GM12801 (cell line): ENCODE measurements around the gene COL4A2.

Source experiments
- TF ChIP-seq, protein P1 (sequence below): IDR thresholded peaks from one replicate; pipeline ENCODE4 v1.5.1; 2011; ENCODE audit warnings: control low read depth; ENCODE audit not compliant: insufficient read length; ENCODE audit errors: extremely low read depth

The COL4A2 gene

DNA sequence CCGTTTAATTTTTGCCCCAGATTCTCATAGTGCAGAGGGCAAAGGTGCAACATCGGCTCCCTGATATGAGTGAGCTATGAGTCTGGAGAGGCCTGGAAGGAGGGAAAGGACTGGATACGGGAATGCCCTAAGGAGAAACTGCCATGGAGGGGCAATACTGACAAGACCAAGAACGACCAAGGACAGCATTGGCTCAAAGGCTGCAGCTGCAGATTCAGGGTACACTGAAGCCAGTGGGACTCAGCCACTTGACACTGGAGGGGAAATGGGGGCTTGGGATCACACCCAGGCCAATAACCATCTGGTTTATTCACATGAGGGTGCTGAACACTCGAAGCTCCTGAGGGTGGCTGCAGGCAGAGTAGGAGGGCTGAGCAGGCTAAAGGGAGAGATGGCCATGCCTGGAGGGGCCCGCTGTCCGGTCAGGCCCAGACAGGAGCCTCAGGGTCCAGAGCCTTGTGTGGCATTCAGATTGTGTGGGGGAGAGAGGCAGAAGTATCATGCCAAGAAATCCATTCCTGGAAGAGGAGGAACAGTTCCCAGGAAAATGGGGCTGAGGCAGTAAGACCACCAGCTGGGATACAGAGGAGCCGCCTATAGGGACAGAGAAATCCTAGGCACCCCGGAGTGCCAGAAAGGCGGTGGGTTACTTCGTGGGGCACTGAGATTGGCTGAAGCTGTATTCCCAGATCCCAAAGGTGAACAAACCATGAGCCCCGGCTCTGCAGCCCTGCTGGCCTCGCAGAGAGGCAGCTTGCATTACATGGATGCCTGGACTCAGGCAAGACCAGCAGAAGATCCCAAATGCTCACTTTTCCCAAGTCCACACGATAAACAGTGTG lies 20.9 kb upstream of the COL4A2 start:
- TF ChIP-seq, protein P1, sequence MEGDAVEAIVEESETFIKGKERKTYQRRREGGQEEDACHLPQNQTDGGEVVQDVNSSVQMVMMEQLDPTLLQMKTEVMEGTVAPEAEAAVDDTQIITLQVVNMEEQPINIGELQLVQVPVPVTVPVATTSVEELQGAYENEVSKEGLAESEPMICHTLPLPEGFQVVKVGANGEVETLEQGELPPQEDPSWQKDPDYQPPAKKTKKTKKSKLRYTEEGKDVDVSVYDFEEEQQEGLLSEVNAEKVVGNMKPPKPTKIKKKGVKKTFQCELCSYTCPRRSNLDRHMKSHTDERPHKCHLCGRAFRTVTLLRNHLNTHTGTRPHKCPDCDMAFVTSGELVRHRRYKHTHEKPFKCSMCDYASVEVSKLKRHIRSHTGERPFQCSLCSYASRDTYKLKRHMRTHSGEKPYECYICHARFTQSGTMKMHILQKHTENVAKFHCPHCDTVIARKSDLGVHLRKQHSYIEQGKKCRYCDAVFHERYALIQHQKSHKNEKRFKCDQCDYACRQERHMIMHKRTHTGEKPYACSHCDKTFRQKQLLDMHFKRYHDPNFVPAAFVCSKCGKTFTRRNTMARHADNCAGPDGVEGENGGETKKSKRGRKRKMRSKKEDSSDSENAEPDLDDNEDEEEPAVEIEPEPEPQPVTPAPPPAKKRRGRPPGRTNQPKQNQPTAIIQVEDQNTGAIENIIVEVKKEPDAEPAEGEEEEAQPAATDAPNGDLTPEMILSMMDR, result no peak

GRCh38 chr13:110286833-110287819 lies 20.0 kb upstream of the COL4A2 start:
- TF ChIP-seq, protein P1, result no peak

DNA sequence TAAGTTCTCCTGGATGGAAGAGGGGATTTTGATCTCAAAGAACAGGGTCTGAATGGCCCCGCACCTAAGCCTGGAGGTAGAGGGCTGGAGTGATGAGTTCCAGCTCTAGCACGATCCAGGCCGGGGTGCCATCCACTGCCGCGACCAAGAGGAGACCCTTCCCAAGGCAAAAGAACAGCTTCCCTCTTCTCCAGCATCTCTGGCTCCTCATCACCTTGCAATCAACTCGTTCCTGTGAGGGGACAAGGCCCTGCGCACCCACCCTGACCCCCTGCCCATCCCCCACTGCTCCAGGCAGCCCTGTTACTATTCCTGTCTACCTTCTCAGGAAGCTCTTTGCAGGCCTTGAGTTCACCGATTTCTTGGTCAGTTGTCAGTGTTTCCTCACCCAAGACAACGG lies 17.9 kb upstream of the COL4A2 start:
- TF ChIP-seq, protein P1, result no peak

DNA sequence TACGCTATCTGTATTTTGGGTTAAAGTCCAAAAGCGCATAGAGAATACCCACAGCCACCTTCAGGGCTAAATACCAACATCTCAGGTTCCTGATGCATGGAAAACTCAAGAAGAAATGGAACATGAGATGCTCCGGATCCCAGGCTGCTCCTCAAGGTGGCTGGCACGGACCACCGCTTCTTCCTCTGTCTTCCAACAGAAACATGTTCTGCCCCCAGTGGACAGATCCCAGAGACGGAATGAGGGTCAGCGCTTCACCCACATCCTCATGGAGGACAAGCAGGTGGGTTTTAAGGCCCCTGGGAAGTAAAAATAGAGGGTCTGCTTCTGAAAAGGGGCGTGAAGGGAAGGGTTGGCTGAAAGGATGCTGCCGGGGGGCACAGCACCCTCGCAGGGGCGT lies 17.4 kb upstream of the COL4A2 start:
- TF ChIP-seq, protein P1, result no peak

GRCh38 chr13:110290153-110290552 lies 16.9 kb upstream of the COL4A2 start:
- TF ChIP-seq, protein P1, result no peak

- TF ChIP-seq, protein P1, result no peak
These were observed 16.3 kb upstream of the COL4A2 start for GRCh38 chr13:110290826-110291225.

DNA sequence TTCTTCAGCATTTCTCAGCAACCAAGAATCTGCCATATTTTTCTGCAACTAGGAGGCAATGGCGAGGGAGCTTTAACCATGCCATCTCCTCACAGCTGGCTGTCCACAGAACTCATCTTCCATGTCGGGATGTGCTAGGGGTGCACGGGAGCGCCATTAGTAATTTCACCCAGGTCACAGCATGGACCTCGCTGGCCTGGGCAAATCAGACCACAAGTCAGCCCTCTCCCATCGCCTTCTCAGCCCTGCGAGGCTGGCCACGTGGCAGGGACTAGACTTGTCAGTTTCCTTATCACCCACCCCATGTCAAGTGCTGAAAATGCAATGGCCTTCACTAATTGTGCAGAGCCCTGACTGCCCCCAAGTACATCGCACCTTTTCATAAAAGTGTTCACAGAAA lies 15.8 kb upstream of the COL4A2 start:
- TF ChIP-seq, protein P1, result no peak
